HL-60/S4 (cell line): ENCODE results near the gene ATF4.

Experiments used
- in situ Hi-C: fragments of 300-500 bp; cut with MboI; formaldehyde crosslinking; loops from 2 replicates; pipeline ENCODE4 v1.14.3; 2022; ENCODE audit warnings: low sequenced_read_pairs

Gene ATF4

DNA sequence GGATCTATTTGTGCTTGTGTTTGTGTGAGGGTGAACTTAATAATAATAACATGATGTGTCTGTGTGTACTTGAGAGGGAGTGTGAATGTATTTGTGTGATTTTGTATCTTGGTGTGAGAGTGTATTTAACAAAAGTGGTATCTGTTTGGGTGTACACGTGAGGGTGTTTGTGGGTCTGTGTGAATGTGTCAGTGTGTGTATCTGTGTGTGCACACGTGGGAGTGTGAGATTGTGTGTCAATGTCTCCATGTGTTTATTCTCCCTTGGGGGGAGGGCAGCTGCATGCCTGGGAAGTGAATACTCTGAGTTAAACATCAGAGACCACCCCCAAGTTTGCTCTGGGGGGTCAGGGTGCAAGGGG lies 27.2 kb downstream of the ATF4 start:
- in situ Hi-C loops = loop anchor here (10.0 to 25.0 kb wide), 2 partner anchors 57 to 385 kb away; partner anchors contain the start of gene CBX7

DNA sequence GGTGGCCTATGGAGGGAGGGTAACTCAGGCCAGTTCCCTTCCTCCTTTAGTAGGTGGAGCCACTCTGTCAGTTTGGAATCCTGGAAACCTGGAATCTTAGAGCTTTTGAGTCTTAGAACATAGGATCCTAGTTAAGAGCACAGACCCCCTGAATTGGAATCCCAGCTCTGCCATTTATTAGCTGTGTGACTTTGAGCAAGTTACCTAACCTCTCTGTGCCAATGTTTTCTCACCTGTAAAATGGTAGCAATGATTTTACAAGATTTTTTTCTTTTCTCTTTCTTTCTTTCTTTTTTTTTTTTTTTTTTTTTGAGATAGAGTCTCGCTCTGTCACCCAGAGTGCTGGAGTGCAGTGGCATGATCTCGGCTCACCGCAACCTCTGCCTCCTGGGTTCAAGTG lies 33.1 kb downstream of the ATF4 start:
- in situ Hi-C loops = no loop called here

DNA sequence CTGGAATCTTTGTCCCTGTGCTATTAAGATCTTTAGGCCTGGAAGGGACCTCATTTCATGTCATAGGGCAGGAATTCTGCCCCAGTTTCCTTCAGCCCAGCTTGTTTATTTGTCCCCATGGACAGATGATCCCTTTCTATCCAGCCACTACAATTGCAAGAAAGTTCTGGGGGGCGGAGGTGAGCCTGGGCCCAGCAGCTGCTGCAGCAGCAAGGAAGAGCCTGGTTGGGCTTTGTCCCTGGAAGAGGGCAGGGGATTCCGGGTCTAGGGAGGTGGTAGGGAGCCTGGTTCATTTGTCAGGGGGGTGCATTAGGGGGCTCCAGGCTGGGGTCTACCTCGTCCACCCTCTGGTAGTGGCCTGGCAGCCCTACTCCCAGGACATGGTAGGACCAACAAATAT lies 33.8 kb downstream of the ATF4 start:
- in situ Hi-C loops = no loop called here

DNA sequence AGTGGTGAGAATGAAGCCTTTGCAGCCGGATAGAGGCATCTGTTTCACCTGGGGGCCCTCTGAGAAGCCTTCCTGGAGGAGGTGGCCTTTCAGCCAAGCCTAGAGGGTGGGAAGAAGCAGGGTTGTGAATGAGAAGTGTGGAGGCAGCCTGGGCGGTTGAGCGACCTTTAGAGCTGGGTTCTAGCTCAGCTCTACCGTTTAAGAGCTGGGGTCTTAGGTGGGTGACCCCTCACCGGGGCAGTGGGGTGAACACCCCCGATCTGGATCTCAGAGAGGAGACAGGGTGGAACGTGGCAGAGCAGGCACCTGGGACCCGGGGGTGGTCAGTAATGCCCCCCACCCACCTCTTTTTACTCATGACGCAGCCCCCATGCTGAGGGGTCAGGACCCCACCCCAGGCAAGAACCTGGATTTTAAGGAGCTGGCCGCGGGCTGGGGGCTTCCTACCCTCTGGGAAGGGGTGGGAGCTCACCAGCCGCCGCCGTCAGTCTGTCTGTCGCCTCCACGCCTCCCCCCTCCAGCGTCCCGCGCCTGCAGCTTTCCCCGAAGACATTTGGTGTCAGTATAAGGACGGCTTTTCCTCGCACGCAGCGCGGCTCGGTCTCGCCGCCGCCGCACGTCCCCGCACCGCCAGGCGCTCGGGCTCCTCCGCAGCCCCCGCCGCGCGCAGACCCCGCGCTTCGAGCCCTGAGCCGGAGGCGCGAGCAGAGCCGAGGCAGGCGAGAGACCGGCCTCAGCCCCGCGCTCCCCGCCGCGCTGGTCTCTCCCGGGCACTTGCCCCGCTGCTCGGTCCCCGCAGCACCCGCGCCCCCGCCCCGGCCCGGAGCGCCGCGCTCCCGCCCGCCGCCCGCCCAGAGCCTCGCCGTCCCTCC lies 36.8 kb downstream of the ATF4 start:
- in situ Hi-C loops = no loop called here

DNA sequence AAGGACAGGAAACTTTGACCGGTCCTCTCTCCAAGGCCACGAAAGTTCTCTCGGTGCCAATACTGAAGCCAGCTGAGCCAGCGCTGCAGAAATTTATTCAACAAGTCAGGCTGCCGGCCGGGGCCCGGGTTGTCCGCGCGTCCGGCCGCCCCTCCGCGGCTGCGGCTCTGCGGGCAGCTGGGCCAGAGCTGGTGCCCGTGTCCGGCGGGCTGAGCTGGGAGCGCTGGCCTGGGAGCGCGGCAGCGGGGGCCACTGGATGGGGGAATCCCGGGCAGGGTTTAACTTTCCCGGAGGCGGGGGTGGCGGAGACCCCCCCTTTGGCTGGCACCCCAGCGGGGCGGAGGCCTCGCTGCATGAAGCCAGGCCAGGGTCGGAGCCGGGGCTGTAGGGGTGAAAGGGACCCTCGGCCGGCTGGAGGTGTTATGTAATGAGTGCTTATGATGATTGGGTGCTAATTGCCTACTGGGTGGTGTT lies 37.9 kb downstream of the ATF4 start:
- in situ Hi-C loops = no loop called here

DNA sequence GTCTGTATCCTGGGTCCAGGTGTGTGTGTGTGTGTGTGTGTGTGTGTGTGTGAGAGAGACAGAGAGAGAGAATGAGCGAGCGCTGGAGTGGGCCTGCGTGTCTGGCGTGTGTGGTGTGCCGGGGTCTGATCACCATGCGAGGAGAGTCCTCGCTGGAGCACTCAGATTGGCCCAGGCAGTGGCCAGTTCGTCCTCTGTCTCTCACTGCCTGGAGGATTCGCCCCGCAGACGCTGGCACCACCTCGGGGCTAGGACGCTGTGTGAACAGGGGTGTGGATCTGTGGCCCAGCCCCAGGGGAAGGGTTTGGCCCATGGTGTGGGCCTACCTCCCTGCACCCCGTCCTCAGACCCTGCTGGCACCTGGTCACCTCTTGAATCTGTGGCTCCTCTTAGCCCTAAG lies 38.6 kb downstream of the ATF4 start:
- in situ Hi-C loops = no loop called here

DNA sequence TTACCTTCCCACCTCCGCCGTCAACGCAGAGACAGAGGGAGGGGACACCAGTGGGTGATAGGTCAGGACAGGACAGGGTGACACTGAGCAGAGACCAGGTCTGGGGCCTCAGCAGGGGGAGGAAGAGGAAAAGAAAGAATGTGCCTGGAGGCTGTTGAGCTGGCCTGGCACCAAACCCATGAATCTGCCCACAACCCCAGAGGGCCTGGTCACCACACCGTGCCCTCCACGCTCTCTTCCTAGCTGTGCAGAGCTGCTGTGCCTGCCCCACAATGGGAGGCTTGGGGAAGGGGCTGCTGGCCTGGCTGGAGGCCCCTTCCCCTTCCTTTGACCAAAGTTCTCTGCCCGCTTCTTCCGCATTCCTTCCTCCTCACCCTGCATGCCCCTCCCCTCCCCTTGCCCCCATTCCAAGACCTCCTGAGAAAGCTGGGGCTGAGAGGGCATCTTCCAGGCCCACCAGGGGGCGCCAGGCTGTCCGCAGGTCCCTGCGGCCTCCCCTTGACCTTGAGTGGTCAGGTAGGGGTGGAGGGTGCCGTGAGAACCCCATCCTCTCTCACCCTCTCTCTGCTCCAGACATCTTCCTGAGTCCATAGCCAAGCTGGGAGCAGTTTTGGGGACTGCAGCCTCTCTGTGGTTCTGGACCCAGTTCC lies 39.2 kb downstream of the ATF4 start:
- in situ Hi-C loops = no loop called here

DNA sequence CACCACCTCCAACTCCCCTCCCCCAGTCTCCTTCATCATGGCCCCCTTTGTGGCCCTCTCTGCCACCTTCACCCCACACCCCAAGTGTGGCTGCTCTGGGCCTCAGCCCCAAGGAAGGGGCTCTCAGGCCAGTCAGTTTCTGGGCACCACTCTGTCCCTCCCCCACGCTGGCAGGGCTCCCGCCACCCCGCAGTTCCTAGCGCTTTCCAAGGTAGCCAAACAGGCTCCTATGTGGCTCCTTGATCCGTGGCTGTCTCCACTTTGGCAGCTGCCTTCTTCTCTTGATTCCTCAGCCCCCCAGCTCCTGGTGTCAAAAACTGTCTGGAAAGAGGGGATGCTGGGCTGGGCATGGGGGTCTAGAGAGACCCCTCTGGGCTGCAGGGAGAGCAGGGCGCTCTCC lies 39.8 kb downstream of the ATF4 start:
- in situ Hi-C loops = no loop called here

DNA sequence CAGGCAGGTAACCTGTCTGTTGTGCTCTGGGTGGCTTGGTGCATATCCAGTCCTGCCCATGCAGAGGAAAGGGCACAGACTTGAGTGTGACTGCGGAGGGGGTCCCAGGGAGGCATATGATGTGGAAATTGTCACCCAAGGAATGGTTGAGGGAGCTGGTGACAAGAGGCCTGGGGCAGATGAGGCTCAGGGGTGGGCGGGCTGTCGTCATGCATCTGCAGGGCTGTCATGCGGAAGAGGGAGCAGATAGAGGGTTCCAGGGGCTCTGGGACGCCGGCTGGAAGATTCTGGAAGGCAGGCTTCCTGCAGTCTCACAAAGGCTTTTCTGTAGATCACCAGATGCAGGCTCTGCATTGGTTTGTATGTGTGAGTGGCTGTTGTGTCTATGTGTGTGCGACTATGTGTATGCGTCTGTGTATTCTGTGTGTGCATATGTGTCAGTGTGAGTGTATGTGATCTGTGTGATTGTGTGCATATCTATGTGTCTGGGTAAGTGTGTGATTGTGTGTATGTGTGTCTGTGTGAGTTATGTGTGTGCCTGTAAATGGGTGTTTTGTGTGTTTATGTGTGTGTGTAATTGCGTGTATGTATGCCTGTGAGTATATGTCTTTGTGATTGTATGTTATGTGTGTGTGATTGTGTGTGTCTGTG lies 42.6 kb downstream of the ATF4 start:
- in situ Hi-C loops = no loop called here

DNA sequence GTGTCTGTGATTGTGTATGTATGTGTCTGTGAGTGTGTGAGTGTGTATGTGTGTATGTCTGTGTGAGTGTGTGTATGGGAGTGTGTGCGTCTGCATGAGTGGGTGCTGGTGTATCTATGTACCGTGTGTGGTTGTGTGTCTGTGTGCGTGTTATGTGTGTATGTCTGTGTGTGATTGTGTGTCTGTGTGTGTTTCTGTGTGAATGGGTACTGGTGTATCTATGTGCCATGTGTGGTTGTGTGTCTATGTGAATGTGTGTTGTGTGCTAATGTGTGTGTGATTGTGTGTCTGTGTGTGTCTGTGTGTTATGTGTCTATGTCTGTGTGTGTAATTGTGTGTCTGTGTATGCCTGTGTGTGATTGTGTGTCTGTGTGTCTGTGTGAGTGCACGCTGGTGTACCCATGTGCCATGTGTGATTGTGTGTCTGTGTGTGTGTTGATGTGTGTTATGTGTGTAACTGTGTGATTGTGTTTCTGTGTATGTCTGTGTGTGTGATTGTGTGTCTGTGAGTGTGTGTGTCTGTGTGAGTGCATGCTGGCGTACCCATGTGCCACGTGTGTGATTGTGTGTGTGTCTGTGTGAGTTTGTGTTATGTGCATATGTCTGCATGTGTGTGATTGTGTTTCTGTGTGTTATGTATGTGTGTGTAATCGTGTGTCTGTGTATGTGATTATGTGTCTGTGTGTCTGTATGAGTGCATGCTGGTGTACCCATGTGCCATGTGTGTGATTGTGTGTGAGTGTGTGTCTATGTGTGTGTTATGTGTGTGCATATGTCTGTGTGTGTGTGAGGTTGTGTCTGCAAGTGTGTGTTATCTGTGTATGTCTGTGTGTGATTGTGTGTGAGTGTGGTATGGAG lies 43.4 kb downstream of the ATF4 start:
- in situ Hi-C loops = no loop called here

DNA sequence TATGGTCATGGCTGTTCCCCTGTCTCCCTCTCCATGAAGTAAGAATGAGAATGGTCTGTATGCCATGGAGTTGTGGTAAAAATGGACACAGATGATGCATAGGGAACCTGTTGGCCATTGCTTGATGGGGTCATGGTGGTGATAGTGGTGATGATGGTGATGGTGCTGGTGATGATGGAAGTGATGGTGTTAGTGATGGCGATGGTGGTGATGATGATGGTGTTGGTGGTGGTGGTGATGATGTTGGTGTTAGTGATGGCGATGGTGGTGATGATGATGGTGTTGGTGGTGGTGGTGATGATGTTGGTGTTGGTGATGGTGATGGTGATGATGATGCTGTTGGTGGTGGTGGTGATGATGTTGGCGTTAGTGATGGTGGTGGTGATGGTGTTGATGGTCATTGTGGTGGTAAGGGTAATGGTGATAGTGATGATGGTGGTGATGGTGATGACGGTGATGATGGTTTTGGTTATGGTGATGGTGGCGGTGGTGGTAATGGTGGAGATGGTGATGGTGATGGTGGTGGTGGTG lies 45.1 kb downstream of the ATF4 start:
- in situ Hi-C loops = no loop called here

DNA sequence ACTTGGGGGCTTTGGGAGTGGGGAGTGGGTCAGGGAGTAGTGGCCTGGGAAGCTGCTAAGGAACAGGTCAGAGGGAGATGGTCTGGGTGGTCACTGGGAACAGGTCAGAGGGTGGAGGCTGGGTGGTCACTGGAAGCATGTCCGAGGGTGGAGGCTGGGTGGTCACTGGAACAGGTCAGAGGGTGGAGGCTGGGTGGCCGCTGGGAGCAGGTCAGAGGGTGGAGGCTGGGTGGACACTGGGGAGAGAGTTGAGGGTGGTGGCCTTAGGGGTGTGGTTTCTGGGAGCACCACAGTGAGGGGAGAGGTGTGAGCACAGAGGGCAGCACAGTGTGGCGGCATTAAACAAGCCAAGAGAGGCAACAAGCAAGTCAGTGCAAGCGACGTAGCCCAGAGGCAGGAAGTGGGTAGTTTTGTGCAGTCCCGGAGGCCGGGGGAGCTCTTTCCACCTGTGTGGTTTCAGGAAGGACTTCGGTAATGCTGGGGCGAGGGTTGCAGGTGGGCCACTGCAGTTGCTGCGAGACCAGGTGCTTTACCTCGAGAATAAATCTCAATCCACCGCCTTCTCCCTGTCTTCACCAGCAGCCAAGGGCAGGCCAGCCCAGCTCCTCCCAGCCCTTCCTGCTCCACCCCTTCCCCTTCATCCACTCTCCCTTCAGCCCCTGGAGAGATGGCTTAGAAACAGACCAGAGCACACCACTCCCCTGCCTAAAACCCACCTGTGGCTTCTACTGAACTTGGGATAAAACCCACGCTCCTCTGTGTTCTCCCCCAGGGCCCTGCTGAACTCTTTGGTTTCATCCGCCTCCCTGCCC lies 47.0 kb downstream of the ATF4 start:
- in situ Hi-C loops = no loop called here

DNA sequence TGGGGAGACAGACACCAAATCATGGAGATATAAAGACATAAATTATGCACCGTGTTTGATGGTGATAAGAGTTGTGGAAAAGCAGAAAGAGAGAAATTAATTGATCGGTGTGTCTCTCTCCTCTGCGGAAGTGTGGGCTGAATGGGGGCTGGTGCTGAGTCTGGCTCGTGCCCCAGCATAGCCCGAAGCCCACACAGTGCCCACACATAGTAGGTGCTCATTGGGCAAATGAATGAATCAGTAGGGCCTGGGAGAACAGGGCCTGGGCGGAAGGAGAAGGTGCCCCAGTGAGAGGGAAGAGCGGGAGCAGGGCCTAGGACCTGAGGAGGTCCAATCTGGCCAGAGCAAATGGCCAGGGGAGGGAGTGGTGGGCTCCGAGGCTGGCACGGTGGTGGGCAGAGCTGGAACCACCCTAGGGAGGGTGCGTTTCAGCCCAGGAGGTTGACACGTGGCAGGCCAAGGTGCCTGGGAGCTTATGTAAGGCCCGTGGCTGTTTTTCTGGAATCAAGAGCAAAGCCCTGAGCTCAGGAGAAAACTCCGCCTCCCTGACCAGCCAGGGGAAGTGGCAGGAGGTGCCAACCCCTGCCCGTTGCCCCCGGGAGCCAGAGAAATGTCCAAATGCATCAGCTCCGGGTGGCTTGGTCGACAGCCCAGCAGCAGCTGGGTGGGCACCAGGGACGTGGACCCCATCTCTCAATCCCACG lies 48.1 kb downstream of the ATF4 start:
- in situ Hi-C loops = no loop called here

DNA sequence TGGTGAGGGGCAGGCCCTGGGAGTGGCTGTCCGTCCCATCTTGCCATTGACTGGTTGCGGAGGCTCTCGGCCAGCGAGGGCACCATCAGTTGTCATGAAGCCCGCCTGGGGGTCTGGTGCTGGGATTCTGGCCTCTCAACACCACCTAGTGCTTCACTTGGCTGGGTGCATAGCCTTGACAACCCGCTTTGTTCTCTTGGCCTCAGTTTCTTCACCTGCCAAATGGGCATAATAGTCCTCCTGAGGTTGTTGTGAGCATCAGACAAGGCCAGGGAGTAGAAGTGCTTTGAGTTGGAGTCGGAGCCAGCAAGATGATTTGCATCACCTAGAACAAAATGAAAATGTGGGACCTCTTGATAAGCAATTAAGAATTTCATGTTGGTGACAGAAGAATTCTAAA lies 48.7 kb downstream of the ATF4 start:
- in situ Hi-C loops = no loop called here

DNA sequence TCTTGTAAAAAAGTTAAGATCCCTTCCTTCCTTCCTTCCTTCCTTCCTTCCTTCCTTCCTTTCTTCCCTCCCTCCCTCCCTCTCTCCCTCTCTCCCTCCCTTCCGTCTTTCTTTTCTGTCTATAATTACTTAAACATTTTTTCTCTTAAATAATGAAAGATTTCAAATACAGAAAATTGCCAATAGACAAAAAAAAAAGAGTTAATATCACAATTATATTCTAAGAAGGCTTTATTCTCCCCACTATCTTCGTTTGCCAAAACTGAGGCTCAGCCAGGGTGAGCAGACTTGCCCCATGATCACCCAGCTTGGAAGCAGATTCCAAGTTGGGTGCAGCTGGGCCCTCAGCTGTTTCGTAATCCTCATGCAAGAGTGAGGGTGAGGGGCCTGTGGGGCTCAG lies 49.9 kb downstream of the ATF4 start:
- in situ Hi-C loops = no loop called here

DNA sequence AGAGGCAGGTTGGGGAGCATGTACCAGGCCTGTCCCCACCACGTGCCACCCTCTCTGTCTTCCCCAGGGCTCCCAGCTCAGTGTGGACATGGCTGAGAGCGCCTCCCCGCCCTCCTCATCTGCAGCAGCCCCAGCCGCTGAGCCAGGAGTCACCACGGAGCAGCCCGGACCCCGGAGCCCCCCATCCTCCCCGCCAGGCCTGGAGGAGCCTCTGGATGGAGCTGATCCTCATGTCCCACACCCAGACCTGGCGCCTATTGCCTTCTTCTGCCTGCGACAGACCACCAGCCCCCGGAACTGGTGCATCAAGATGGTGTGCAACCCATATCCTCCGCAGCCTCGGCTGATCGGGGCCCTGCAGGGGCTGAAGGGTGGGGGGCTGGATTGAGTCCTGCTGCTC lies 50.3 kb downstream of the ATF4 start, which contains the start of gene CACNA1I:
TSS of gene CACNA1I (plus strand) at position 89 of the 400 bp plus-strand sequence. CDS start at position 89, 0 bp downstream.
- in situ Hi-C loops = no loop called here

DNA sequence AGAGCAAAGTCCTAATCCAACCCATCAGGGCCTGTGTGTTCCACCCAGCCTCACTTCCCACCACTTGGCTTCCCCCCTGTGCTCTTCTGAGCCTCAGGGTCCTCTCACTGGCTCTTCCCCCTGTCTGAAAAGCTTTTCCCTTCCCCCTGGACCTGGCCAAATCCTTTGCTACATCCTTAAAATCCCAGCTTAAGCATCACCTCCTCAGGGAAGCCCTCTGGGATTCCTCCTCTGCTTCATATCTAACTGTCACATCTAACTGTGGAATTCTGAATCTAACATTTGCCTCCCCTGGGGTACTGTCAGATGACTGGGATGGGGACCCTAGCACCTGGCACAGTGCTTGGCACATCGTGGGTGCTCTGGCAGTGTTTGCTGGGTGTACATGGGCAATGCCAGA lies 51.2 kb downstream of the ATF4 start:
- in situ Hi-C loops = no loop called here
